HepG2 (cell line): ENCODE results near the gene OVAAL. TPM values are rescaled to one million over a fixed set of nuclear protein-coding genes. Genes with fewer than 3 reads are reported as not detected.
A peak's percentile ranks its signal among the peaks of the same experiment; 100 is the strongest.

ENCODE experiments used
- DZIP1 ChIP-seq: sonication (generic); formaldehyde crosslinking; IDR thresholded peaks from 2 replicates; pipeline ENCODE4 v1.5.0; 2020; ENCODE audit warnings: mild to moderate bottlenecking, missing genetic modification reagents
- FOXK1 ChIP-seq: sonication (generic); formaldehyde crosslinking; IDR thresholded peaks from 2 replicates; pipeline ENCODE4 v1.4.0; 2020; ENCODE audit warnings: low read depth, missing genetic modification reagents, borderline replicate concordance
- GATA4 ChIP-seq: sonication (generic); IDR thresholded peaks from 2 replicates; pipeline ENCODE4 v1.6.1; 2016; ENCODE audit warnings: antibody characterized with exemption, low read depth, borderline replicate concordance
- HIVEP1 ChIP-seq: sonication (generic); formaldehyde crosslinking; IDR thresholded peaks from 2 replicates; pipeline ENCODE4 v1.4.0; 2020; ENCODE audit warnings: mild to moderate bottlenecking, missing genetic modification reagents
- NFKBIZ ChIP-seq: IDR thresholded peaks from 2 replicates; pipeline ENCODE4 v1.6.1; 2018; ENCODE audit warnings: missing genetic modification reagents, missing compliant biosample characterization
- PHF21A ChIP-seq: sonication (generic); formaldehyde crosslinking; IDR thresholded peaks from 2 replicates; pipeline ENCODE4 v1.5.0; 2020; ENCODE audit warnings: mild to moderate bottlenecking, missing genetic modification reagents
- SSRP1 ChIP-seq: IDR thresholded peaks from 2 replicates; pipeline ENCODE4 v1.6.1; 2016; ENCODE audit warnings: control low read depth
- THYN1 ChIP-seq: sonication (generic); formaldehyde crosslinking; IDR thresholded peaks from 2 replicates; pipeline ENCODE4 v1.8.1; 2023; ENCODE audit warnings: low read depth, mild to moderate bottlenecking, moderate library complexity, missing genetic modification reagents, borderline replicate concordance
- ZBTB10 ChIP-seq: sonication (generic); formaldehyde crosslinking; IDR thresholded peaks from 2 replicates; pipeline ENCODE4 v1.4.0; 2020; ENCODE audit warnings: missing genetic modification reagents, borderline replicate concordance
- ZNF224 ChIP-seq: sonication (generic); formaldehyde crosslinking; IDR thresholded peaks from 2 replicates; pipeline ENCODE4 v1.5.0; 2020; ENCODE audit warnings: mild to moderate bottlenecking, missing genetic modification reagents
- ZNF362 ChIP-seq: sonication (generic); formaldehyde crosslinking; IDR thresholded peaks from 2 replicates; pipeline ENCODE4 v1.4.0; 2020; ENCODE audit warnings: missing genetic modification reagents, mild to moderate bottlenecking, borderline replicate concordance
- ZNF431 ChIP-seq: sonication (generic); formaldehyde crosslinking; IDR thresholded peaks from 2 replicates; pipeline ENCODE4 v1.9.0; 2022; ENCODE audit warnings: missing genetic modification reagents, low read depth, mild to moderate bottlenecking, borderline replicate concordance
- ZNF512B ChIP-seq: sonication (generic); formaldehyde crosslinking; IDR thresholded peaks from 2 replicates; pipeline ENCODE4 v1.5.1; 2020; ENCODE audit warnings: missing genetic modification reagents, mild to moderate bottlenecking, borderline replicate concordance
- ZNF530 ChIP-seq: sonication (generic); formaldehyde crosslinking; IDR thresholded peaks from 2 replicates; pipeline ENCODE4 v1.5.0; 2020; ENCODE audit warnings: low read depth, mild to moderate bottlenecking, missing genetic modification reagents
- ZNF704 ChIP-seq: sonication (generic); formaldehyde crosslinking; IDR thresholded peaks from 2 replicates; pipeline ENCODE4 v1.8.1; 2023; ENCODE audit warnings: mild to moderate bottlenecking, inconsistent platforms, moderate library complexity, missing genetic modification reagents, borderline replicate concordance
- ZNF775 ChIP-seq: sonication (generic); formaldehyde crosslinking; IDR thresholded peaks from 2 replicates; pipeline ENCODE4 v1.4.0; 2020; ENCODE audit warnings: missing genetic modification reagents, mild to moderate bottlenecking, moderate library complexity, borderline replicate concordance
- polyA plus RNA-seq, 8 experiments: library from polyadenylated mRNA; depleted of rRNA in 3 of 8; stranded (reverse) in 7 of 8; unstranded in 1 of 8; fragments of >200 nt; fragmentation: Illumina TruSeq in 4 of 8; extraction: Trizol in 4 of 8; gene quantifications; 2 replicates each; pipeline versions ENCODE4 v1.2.1 to v1.2.3, GENCODE V29; 2011 to 2016; ENCODE audit warnings: low read depth in 4 of 8, missing spikeins in 1 of 8, mixed read lengths in 1 of 8; ENCODE audit not compliant: insufficient read depth in 1 of 8
- total RNA-seq, 5 experiments: library from RNA; depleted of rRNA; stranded (reverse); fragments of >200 nt; fragmentation: Illumina TruSeq; extraction: Trizol; gene quantifications; 2 replicates each; pipeline ENCODE4 v1.2.3, GENCODE V29; 2016; ENCODE audit warnings: low read depth in 1 of 5

The OVAAL gene
- total and polyA plus RNA-seq, 2 of the 13 experiments (the other 11 are each of a cell fraction or from before 2014, with no cell fraction given), result 0.04 TPM; not detected in 1

GRCh38 chr1:180521474-180522212, 37.1 kb upstream of the OVAAL start (continued):
- TF ChIP-seq ZBTB10, result no peak
- TF ChIP-seq ZNF362 (CRISPR knock-in tag), result no peak
- no peak for TF ChIP-seq ZNF431 (CRISPR knock-in tag)
- TF ChIP-seq PHF21A, result 0 out of 2 replicates have a peak, but pooled peaks have one; percentile 23
- TF ChIP-seq DZIP1 (CRISPR knock-in tag), result no peak
- TF ChIP-seq ZNF224 (CRISPR knock-in tag), result no peak
- no peak for TF ChIP-seq GATA4
- TF ChIP-seq THYN1 (CRISPR knock-in tag), result no peak
- TF ChIP-seq FOXK1 (CRISPR knock-in tag), result peak; percentile 26; the same call in 1 of the 2 replicates
- 0 out of 2 replicates have a peak, but pooled peaks have one; percentile 13 for TF ChIP-seq ZNF512B
- TF ChIP-seq NFKBIZ (CRISPR knock-in tag), result no peak; the same call in 1 of the 2 replicates
- no peak for TF ChIP-seq ZNF775
- no peak for TF ChIP-seq HIVEP1 (CRISPR knock-in tag)
- no peak for TF ChIP-seq ZNF704 (CRISPR knock-in tag)
- TF ChIP-seq SSRP1 (CRISPR knock-in tag), result peak; percentile 89; the same call in 1 of the 2 replicates
- TF ChIP-seq ZNF530 (CRISPR knock-in tag), result no peak
